H1 (cell line): ENCODE results near the gene BFSP2. TPM values are rescaled to one million over a fixed set of nuclear protein-coding genes. Genes with fewer than 3 reads are reported as not detected.

ENCODE experiments used
- CTCF ChIA-PET: fragments of 300-600 bp; sonication (Branson Sonifier 250); formaldehyde crosslinking; loops from one replicate; lab custom pipeline; 2021; ENCODE audit not compliant: partially characterized antibody; lab: Charles Lee
- POLR2A ChIA-PET: fragments of 300-600 bp; sonication (Branson Sonifier 250); formaldehyde crosslinking; loops from one replicate; lab custom pipeline; 2021; ENCODE audit warnings: inconsistent platforms; ENCODE audit not compliant: partially characterized antibody; lab: Charles Lee
- DNase-seq, 2 experiments: peaks; one replicate each; pipeline versions ENCODE4 v3.0.0 to v3.0.0-alpha.2; 2010 to 2022; ENCODE audit warnings: low spot score in 2 of 2, low read depth in 1 of 2, mixed read lengths in 1 of 2
- FAIRE-seq: peaks from 2 replicates; lab custom pipeline; 2011; peaks lifted over from hg19 to GRCh38; lab: Jason Lieb, UNC
- H2AFZ ChIP-seq: 2 replicates; pipeline ENCODE4 v1.8.1; 2012; ENCODE audit warnings: low read length, inconsistent platforms
- H2AK5ac ChIP-seq: 2 replicates; pipeline ENCODE4 v1.6.1; 2013; ENCODE audit warnings: low read depth, low read length
- H2BK120ac ChIP-seq: replicated peaks from 2 replicates; pipeline ENCODE3; 2013; ENCODE audit warnings: low read depth, low read length, inconsistent platforms
- H2BK12ac ChIP-seq: 2 replicates; pipeline ENCODE4 v1.6.1; 2013; ENCODE audit warnings: low read depth, low read length
- H2BK15ac ChIP-seq: 2 replicates; pipeline ENCODE4 v1.6.1; 2013; ENCODE audit warnings: low read length
- H2BK20ac ChIP-seq: 2 replicates; pipeline ENCODE4 v1.6.1; 2013; ENCODE audit warnings: low read length
- H2BK5ac ChIP-seq: 2 replicates; pipeline ENCODE4 v1.6.1; 2013; ENCODE audit warnings: low read depth, low read length
- H3K14ac ChIP-seq: 2 replicates; pipeline ENCODE4 v1.6.1; 2013; ENCODE audit warnings: inconsistent platforms; ENCODE audit not compliant: insufficient read length
- H3K18ac ChIP-seq: 2 replicates; pipeline ENCODE4 v1.6.1; 2013; ENCODE audit warnings: low read length; ENCODE audit errors: extremely low read depth
- H3K23ac ChIP-seq: 2 replicates; pipeline ENCODE4 v1.6.1; 2013; ENCODE audit warnings: inconsistent platforms; ENCODE audit not compliant: insufficient read length
- H3K23me2 ChIP-seq: 2 replicates; pipeline ENCODE4 v1.6.1; 2013; ENCODE audit warnings: low read depth, low read length
- H3K27ac ChIP-seq: 2 replicates; pipeline ENCODE4 v1.6.1; 2011; ENCODE audit warnings: low read depth, low read length, inconsistent platforms
- H3K27me3 ChIP-seq, 4 experiments: replicated peaks in 1 of 4; 1 replicate in 1 of 4; 2 replicates in 3 of 4; pipeline versions ENCODE4 v1.6.1 to v1.8.1; 2011 to 2013; ENCODE audit warnings: low read length in 3 of 4, mild to moderate bottlenecking in 3 of 4, inconsistent platforms in 2 of 4, mixed read lengths in 2 of 4, moderate library complexity in 1 of 4; ENCODE audit not compliant: control insufficient read depth in 3 of 4, insufficient read depth in 3 of 4; ENCODE audit errors: extremely low read depth in 1 of 4
- H3K36me3 ChIP-seq, 4 experiments: 2 replicates each; pipeline versions ENCODE4 v1.6.1 to v1.8.1; 2011 to 2013; ENCODE audit warnings: mild to moderate bottlenecking in 4 of 4, low read length in 3 of 4, moderate library complexity in 2 of 4, control low read depth in 1 of 4, inconsistent platforms in 1 of 4; ENCODE audit not compliant: insufficient read depth in 4 of 4, control insufficient read depth in 2 of 4
- H3K4ac ChIP-seq: replicated peaks from 2 replicates; pipeline ENCODE3; 2013; ENCODE audit warnings: low read length, low read depth, mixed read lengths, inconsistent platforms; ENCODE audit not compliant: insufficient read length
- H3K4me1 ChIP-seq, 4 experiments: replicated peaks in 1 of 4; 1 replicate in 1 of 4; 2 replicates in 3 of 4; pipeline versions ENCODE4 v1.6.1 to v1.8.1; 2011 to 2013; ENCODE audit warnings: low read length in 3 of 4, inconsistent platforms in 2 of 4, mixed read lengths in 1 of 4; ENCODE audit not compliant: insufficient read depth in 4 of 4, control insufficient read depth in 3 of 4
- H3K4me2 ChIP-seq, 2 experiments: 2 replicates each; pipeline versions ENCODE4 v1.6.1 to v1.8.1; 2011 to 2013; ENCODE audit warnings: low read depth in 2 of 2, low read length in 2 of 2, control low read depth in 1 of 2, inconsistent platforms in 1 of 2, mild to moderate bottlenecking in 1 of 2; ENCODE audit not compliant: insufficient read depth in 1 of 2
- H3K4me3 ChIP-seq, 4 experiments: fragments of 200-600, 300-600 bp in 1 of 4; sonication (generic), shearing (Covaris generic), sonication (Bioruptor Twin) in 1 of 4; 2 replicates each; pipeline versions ENCODE4 v1.5.1 to v1.8.1; 2011 to 2016; ENCODE audit warnings: low read length in 4 of 4, low read depth in 3 of 4, control low read depth in 2 of 4, inconsistent platforms in 2 of 4, mild to moderate bottlenecking in 2 of 4, mixed read lengths in 1 of 4, moderate library complexity in 1 of 4; ENCODE audit not compliant: insufficient read depth in 2 of 4; ENCODE audit errors: extremely low read depth in 1 of 4
- H3K56ac ChIP-seq: replicated peaks from 2 replicates; pipeline ENCODE3; 2013; ENCODE audit warnings: low read depth, mild to moderate bottlenecking, mixed read lengths, low read length, inconsistent platforms; ENCODE audit not compliant: insufficient read length
- H3K79me1 ChIP-seq: 2 replicates; pipeline ENCODE4 v1.6.1; 2013; ENCODE audit warnings: low read depth, low read length, control low read depth
- H3K79me2 ChIP-seq, 2 experiments: 2 replicates each; pipeline versions ENCODE4 v1.6.1 to v1.8.1; 2012 to 2013; ENCODE audit warnings: low read length in 2 of 2, mild to moderate bottlenecking in 2 of 2, inconsistent platforms in 1 of 2; ENCODE audit not compliant: insufficient read depth in 2 of 2, control insufficient read depth in 1 of 2
- H3K9ac ChIP-seq, 4 experiments: replicated peaks in 1 of 4; 1 replicate in 1 of 4; 2 replicates in 3 of 4; pipeline versions ENCODE4 v1.6.1 to v1.8.1; 2011 to 2013; ENCODE audit warnings: low read depth in 3 of 4, low read length in 3 of 4, control low read depth in 2 of 4, mild to moderate bottlenecking in 2 of 4, moderate library complexity in 2 of 4, inconsistent platforms in 1 of 4; ENCODE audit errors: extremely low read depth in 1 of 4
- H3K9me3 ChIP-seq, 2 experiments: 2 replicates each; pipeline versions ENCODE4 v1.6.1 to v1.8.1; 2012 to 2013; ENCODE audit warnings: mild to moderate bottlenecking in 2 of 2, moderate library complexity in 2 of 2, control low read depth in 1 of 2, inconsistent platforms in 1 of 2, low read depth in 1 of 2, low read length in 1 of 2, mixed read lengths in 1 of 2; ENCODE audit not compliant: insufficient read depth in 2 of 2
- H4K20me1 ChIP-seq, 2 experiments: replicated peaks in 1 of 2; 2 replicates each; pipeline versions ENCODE3 to v1.8.1; 2011 to 2013; ENCODE audit warnings: inconsistent platforms in 2 of 2, low read length in 2 of 2, mild to moderate bottlenecking in 1 of 2; ENCODE audit not compliant: insufficient read depth in 2 of 2, control insufficient read depth in 1 of 2
- H4K5ac ChIP-seq: 2 replicates; pipeline ENCODE4 v1.6.1; 2013; ENCODE audit warnings: low read length, low read depth, mixed read lengths, inconsistent platforms; ENCODE audit not compliant: insufficient read length
- H4K8ac ChIP-seq: 2 replicates; pipeline ENCODE4 v1.8.0; 2013; ENCODE audit warnings: mild to moderate bottlenecking, moderate library complexity, low read length, inconsistent platforms; ENCODE audit not compliant: insufficient read depth; ENCODE audit errors: extremely low read depth
- H4K91ac ChIP-seq: replicated peaks from 2 replicates; pipeline ENCODE3; 2013; ENCODE audit warnings: low read length, mixed read lengths, inconsistent platforms; ENCODE audit not compliant: insufficient read length
- BACH1 ChIP-seq: IDR thresholded peaks from 2 replicates; pipeline ENCODE4 v1.6.1; 2012; ENCODE audit warnings: low read length, improper control_type of control experiment
- BRCA1 ChIP-seq: IDR thresholded peaks from 2 replicates; pipeline ENCODE4 v1.6.1; 2012; ENCODE audit warnings: low read depth, low read length, improper control_type of control experiment
- CBX8 ChIP-seq: fragments of 300-800, 300-1000 bp; sonication (generic); IDR thresholded peaks from 2 replicates; pipeline ENCODE4 v1.7.1; 2016; ENCODE audit warnings: low read depth, low read length, borderline replicate concordance
- CTBP2 ChIP-seq: IDR thresholded peaks from 2 replicates; pipeline ENCODE4 v1.7.0; 2011; ENCODE audit warnings: borderline replicate concordance, mild to moderate bottlenecking, moderate library complexity, mixed read lengths, low read length; ENCODE audit not compliant: insufficient read depth, insufficient read length
- E2F6 ChIP-seq: IDR thresholded peaks from 2 replicates; pipeline ENCODE4 v1.6.1; 2012; ENCODE audit warnings: inconsistent platforms
- GTF2F1 ChIP-seq: IDR thresholded peaks from 2 replicates; pipeline ENCODE4 v1.6.1; 2012; ENCODE audit warnings: low read depth, low read length, improper control_type of control experiment, borderline replicate concordance
- NRF1 ChIP-seq: IDR thresholded peaks from 2 replicates; pipeline ENCODE4 v1.6.1; 2011; ENCODE audit warnings: mild to moderate bottlenecking, low read depth, low read length, improper control_type of control experiment
- POU5F1 ChIP-seq: IDR thresholded peaks from 2 replicates; pipeline ENCODE4 v1.6.1; 2011; ENCODE audit warnings: low read depth, mild to moderate bottlenecking, low read length, moderate library complexity
- RAD21 ChIP-seq, 2 experiments: IDR thresholded peaks in 1 of 2; conservative IDR thresholded peaks in 1 of 2; 2 replicates each; pipeline ENCODE4 v1.6.1; 2011; ENCODE audit warnings: low read depth in 2 of 2, low read length in 2 of 2, improper control_type of control experiment in 1 of 2, inconsistent platforms in 1 of 2, mild to moderate bottlenecking in 1 of 2, moderate library complexity in 1 of 2
- SIN3A ChIP-seq, 2 experiments: IDR thresholded peaks in 1 of 2; conservative IDR thresholded peaks in 1 of 2; 2 replicates each; pipeline ENCODE4 v1.6.1; 2011 to 2012; ENCODE audit warnings: low read length in 2 of 2, improper control_type of control experiment in 1 of 2, low read depth in 1 of 2, mild to moderate bottlenecking in 1 of 2
- TAF1 ChIP-seq: IDR thresholded peaks from 2 replicates; pipeline ENCODE4 v1.6.1; 2011; ENCODE audit warnings: mild to moderate bottlenecking, low read depth, low read length
- TEAD4 ChIP-seq: IDR thresholded peaks from 2 replicates; pipeline ENCODE4 v1.6.1; 2012; ENCODE audit warnings: low read depth, low read length, inconsistent platforms, mixed read lengths
- WGBS, 2 experiments: shearing (Covaris generic) in 1 of 2; methylation state at CpG; one replicate each; pipeline versions ENCODE4 v1.1.6 to v1.1.7; 2013 to 2015; ENCODE audit warnings: low lambda C conversion rate in 2 of 2, mixed read lengths in 2 of 2, inconsistent platforms in 1 of 2, low coverage in 1 of 2, missing lambda C conversion rate in 1 of 2; ENCODE audit not compliant: insufficient replicate concordance in 2 of 2, insufficient coverage in 1 of 2, insufficient read length in 1 of 2; ENCODE audit errors: extremely low coverage in 1 of 2, missing lambda C conversion rate in 1 of 2; 5-methylcytosine and 5-hydroxymethylcytosine counted together
- polyA plus RNA-seq, 7 experiments: library from polyadenylated mRNA; depleted of rRNA in 3 of 7; stranded (reverse) in 5 of 7; unstranded in 2 of 7; fragments of >200 nt in 5 of 7; fragments of 200-250 nt in 2 of 7; gene quantifications; 1 replicate in 5 of 7; 2 replicates in 1 of 7; 4 replicates in 1 of 7; pipeline versions ENCODE4 v1.2.1 to v1.2.3, GENCODE V29; 2011 to 2013; ENCODE audit warnings: missing spikeins in 2 of 7, mixed read lengths in 2 of 7
- total RNA-seq: library from RNA; stranded (reverse); fragmentation: NEBNext Ultra II Directional; extraction: Animal tissue kit (Norgen Biotek cat#: 25700); gene quantifications from 2 replicates; pipeline ENCODE4 v1.2.1, GENCODE V29; 2021

BFSP2 gene
- total and polyA plus RNA-seq, 2 of the 8 experiments (the other 6 are each of a cell fraction or from before 2014, with no cell fraction given): not detected

DNA sequence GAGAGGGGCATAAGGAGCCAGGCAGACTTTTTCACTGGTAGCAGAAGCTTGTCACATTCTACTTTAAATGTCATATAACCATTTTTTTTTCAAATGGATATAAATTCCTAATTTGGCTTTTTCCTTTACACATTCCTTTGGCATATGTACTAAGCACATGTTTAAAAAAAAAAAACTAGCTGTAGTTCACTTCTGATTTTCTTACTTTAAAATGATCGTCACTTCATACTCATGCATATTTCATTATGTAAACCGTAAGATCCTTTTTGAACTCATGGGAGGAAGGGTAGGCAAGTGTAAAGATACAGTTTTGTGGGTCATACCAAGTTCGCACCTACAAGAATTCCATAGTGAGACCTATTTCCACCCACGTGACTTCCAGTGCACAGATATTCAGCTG, 45.1 kb upstream of the BFSP2 start:
- no peaks in the 10 kb centered on the region for H3K4me1 ChIP-seq
- H3K9me3 ChIP-seq: no peaks in the 10 kb centered on the region
- H2AFZ ChIP-seq: no peak overlapping the region
- no peak overlapping the region for H4K91ac ChIP-seq
- H3K4me3 ChIP-seq: no peak overlapping the region
- no peaks in the 10 kb centered on the region for H4K20me1 ChIP-seq
- no peak overlapping the region for H2BK5ac ChIP-seq
- no peaks in the 10 kb centered on the region for H3K23me2 ChIP-seq
- no peak overlapping the region for H2BK12ac ChIP-seq
- FAIRE-seq (no peak), DNase-seq (no peak)
- H2BK20ac ChIP-seq: no peak overlapping the region
- H2AK5ac ChIP-seq: no peak overlapping the region
- no peak overlapping the region for H3K27ac ChIP-seq
- no peak overlapping the region for H4K8ac ChIP-seq
- no peak overlapping the region for H3K23ac ChIP-seq
- no peaks in the 10 kb centered on the region for H3K36me3 ChIP-seq
- no peak overlapping the region for H2BK120ac ChIP-seq
- H3K27me3 ChIP-seq: no peaks in the 10 kb centered on the region
- H4K5ac ChIP-seq: no peak overlapping the region
- no peaks in the 10 kb centered on the region for H3K79me1 ChIP-seq
- H3K4me2 ChIP-seq: no peak overlapping the region
- H3K4ac ChIP-seq: no peak overlapping the region
- H3K9ac ChIP-seq: no peak overlapping the region
- H3K14ac ChIP-seq: no peak overlapping the region
- ChIA-PET CTCF (interaction anchor here (1.1 kb wide), 2 partner anchors 27 to 30 kb away, joined by 3 read pairs; no protein-coding TSS in a partner anchor), POLR2A (no interaction called here)
- 85% methylated on average over 4 of the region's 4 CpGs; no CpG with 5 or more reads in 1 of the 2 experiments for WGBS, 2 experiments
- H2BK15ac ChIP-seq: no peak overlapping the region
- no peaks in the 10 kb centered on the region for H3K79me2 ChIP-seq
- H3K56ac ChIP-seq: no peak overlapping the region
- H3K18ac ChIP-seq: no peak overlapping the region
- TF ChIP-seq CBX8: no peak
- TF ChIP-seq BRCA1: no peak
- TF ChIP-seq NRF1: no peak
- TF ChIP-seq TAF1: no peak
- no peak for TF ChIP-seq SIN3A (conservative IDR thresholded peaks at IDR 0.05 in 1 of 2, IDR thresholded peaks at IDR 0.05 in 1 of 2; ENCODE audit: low read depth in 1 of 2, low read length in 2 of 2)
- no peak for TF ChIP-seq POU5F1
- no peak for TF ChIP-seq TEAD4
- TF ChIP-seq CTBP2: no peak
- TF ChIP-seq E2F6: no peak
- no peak for TF ChIP-seq BACH1
- no peak for TF ChIP-seq RAD21 (IDR thresholded peaks at IDR 0.05 in 1 of 2, conservative IDR thresholded peaks at IDR 0.05 in 1 of 2; ENCODE audit: low read depth in 2 of 2, low read length in 2 of 2)
- TF ChIP-seq GTF2F1: no peak
